GM04504 (cell line): ENCODE data around the gene ERGIC1.

ENCODE experiments used
- DNase-seq: peaks from one replicate; pipeline ENCODE4 v3.0.0-alpha.2; 2012; ENCODE audit warnings: low read depth

ERGIC1 gene

DNA sequence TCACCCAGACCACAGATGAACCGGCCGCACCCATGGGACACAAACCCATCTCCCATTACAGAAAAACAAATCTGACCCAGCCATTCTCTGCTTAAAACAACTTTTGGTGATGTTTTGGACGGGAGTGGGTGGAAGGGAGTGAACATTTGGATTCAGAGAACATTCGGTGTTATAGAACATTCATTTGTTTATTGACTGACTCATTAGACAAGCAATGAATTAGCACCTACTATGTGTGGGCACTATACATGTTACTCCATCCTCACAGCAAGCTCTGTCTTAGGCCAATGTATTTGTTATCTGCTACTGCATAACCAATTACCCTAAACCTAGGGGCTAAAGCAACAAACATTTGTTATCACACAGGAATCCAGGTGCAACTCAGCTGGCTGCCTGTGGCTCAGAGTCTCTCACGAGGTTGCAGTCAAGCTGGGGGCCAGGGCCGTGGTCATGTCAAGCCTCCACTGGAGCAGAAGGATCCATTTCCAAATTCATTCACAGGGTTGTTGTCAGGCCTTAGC, 5.1 kb upstream of the ERGIC1 start:
- no peak for DNase-seq

GRCh38 chr5:172830275-172830799, 3.7 kb upstream of the ERGIC1 start:
- no peak for DNase-seq

- DNase-seq = peak; percentile 67
These were observed 3.0 kb upstream of the ERGIC1 start for GRCh38 chr5:172830876-172831662.

GRCh38 chr5:172832383-172833315, 1.4 kb upstream of the ERGIC1 start:
- no peak for DNase-seq

GRCh38 chr5:172833372-172833685, 722 bp upstream of the ERGIC1 start:
- DNase-seq = no peak

DNA sequence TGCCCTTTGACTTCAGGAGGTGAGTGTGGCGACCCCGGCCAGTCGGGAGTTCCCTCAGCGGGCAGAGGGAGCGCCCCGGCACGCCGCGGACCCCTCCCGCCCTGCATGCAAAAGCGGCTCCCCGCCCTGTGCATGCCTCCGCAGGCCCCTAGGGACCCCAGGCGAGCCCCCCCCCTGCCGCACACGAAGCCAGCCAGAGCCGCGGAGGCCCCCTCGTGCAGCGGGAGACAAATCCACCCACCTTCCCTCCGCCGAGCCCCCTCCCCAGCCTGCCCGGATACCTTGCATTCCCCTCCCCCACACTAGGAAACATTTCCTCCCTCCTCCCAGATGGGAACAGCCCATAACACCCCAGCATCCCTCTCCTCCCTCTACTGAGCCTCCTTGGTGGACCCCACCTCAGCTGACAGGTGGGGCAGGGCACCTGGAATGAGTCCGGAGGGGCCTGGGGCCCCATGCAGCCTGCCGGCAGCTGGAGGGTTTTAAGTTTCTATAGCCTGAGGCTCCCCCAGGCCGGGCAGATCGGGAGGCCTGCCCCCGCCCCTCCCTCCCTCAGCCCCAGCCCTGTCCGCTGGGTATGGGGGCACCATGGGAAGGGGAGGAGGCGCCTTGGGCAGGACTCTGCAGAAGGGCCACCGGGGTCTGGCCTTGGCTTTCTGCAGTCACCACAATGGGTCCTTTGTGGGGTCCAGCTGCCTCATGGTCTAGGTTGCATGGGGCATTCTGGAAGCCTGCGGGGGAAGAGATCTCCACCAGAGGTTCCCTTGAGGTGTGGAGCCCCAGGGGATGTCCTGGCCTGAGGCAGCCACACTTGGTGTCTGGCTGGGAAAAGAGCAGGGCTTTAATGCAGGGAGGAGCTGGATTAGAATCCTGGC, 601 bp downstream of the ERGIC1 start:
- DNase-seq = no peak

- no peak for DNase-seq
These were observed 1.4 kb downstream of the ERGIC1 start for GRCh38 chr5:172835290-172835993.

DNA sequence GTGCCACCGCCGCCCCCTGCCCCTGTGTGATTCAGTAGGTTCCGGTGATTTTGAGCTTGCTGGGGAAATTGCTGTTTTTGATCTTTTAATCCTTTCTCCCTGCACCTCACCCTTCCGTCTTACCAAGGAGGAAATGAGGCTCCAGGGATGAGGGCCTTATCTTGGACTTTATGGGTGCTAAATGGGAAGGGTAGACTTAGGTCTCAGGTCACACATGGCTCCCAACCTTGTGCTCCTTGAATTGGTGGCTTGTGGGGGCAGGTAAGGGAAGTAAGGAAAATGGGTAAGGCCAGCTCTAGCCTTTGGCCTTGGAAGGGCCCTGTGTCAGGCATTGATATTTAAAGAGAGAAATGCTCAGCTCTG, 1.9 kb downstream of the ERGIC1 start:
- no peak for DNase-seq

DNA sequence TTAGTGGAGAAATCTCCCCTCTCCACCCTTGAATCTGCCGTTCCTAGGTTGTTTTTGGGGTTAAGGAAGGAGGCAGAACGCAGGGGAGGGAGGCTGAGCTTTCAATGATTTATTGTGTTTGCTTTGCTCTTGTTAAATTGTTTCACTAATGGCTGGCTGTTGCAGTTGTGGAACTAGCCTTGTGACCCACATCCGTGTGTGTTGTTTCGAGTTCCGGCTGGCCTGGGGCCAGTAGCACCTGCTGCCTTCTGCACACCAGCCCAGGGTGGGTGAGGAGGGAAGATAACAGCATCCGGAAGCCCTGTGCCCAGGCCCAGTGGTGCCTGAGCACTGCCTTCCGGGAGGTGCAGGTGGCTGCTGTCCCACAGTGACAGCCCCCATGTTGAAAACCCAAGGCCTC, 3.6 kb downstream of the ERGIC1 start:
- no peak for DNase-seq

DNA sequence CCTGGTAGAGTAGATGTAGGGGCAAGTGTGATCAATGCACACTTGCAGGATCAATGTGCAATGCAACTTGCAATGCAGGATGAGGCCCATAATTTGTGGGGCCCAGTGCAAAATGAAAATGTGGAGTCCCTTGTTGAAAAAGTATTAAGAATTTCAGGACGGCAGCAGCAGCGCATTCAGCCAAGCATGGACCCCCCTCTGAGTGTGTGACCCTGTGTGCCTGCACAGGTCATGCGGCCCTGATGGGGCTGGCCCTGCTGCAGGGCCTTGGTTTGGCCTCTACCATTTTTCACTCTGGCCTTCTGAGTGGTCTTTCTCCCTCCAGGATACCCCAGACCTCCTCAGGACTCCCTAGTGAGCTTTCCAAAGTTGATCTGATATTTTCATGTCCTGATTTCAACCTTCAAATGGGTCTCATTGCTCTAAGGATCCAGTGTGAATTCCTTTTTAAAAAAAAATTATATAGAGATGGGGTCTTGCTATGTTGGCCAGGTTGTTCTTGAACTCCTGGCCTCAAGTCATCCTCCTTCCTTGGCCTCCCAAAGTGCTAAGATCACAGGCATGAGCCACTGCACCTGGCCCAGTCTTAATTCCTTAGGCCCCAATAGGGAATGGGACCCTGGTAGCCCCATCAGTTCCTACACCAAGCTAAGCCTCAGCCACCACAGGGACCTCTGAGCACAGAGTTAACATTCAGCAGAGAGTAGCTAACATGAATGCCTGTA, 4.3 kb downstream of the ERGIC1 start:
- DNase-seq = no peak

DNA sequence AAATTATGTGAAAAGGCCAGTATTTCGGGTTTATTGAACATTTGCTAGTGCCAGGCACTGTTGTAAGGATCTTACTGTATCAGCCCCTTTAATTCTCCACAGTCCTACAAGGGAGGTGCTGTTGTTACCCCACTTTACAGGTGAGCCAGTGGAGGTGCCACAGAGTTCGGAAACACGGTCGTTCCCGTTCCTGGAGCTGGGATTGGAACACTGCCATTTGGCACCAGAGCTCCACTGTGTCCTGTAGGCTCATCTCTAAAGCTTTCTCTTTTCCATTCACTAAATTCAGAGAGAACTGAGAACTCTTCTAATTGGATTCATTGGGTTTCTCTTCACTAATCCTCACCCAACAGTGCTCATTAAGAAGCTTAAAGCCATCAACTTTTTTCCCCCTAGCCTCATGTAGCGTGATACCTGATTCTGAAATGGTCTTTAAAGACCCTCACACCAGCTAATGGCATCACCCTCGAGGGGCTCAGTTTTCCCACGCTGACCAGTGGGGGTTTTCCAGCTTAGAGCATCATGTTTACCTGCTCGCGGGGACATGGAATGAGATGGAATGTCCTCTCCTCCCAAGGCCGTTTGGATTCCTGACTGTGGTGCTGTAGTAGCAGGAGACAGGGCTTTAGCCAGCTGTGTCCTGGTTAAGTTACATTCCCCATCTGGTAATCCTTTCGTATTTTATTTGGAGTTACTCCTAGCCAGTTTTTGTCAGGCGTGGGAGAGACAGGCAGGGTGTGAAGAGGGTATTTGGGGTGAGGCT, 5.8 kb downstream of the ERGIC1 start:
- DNase-seq = no peak

- DNase-seq = no peak
These were observed 6.5 kb downstream of the ERGIC1 start for GRCh38 chr5:172840432-172841154.

- no peak for DNase-seq
These were observed 7.2 kb downstream of the ERGIC1 start for GRCh38 chr5:172841256-172841655.

DNA sequence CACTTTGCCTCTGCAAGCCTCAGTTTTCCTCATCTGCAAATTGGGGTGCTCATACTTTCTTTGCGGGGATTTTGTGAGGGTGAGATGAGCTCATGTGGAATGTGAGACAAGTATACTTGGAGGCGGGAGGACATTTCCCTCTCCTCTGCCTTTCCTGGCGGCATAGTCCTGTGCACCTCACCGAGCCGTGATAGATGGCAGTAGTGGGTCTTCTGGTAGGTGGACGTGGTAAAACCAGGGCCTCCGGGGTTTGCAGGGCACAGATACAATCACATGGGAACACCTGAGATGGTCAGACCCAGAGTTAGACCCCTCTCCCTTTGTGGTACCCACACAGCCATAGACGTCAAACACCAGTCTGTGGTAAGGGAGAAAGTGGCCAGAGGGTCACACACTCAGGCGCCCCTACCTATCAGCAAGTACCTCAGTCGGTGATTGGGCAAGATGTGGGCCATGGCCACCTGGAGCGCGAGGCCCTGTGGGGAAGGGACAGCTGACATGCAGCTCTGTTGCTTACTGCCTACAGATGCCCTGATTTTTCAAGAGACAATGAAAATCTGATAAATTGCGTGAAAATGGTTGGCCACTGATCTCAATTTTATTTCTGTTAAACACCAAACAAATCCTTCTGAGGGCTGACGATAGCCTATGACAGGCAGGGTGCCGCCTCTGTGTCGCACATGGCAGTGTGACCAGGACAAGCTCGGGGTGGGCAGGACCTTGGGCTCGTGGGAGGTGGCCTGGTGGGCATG, 9.9 kb downstream of the ERGIC1 start:
- DNase-seq = no peak

- no peak for DNase-seq
These were observed 10.5 kb downstream of the ERGIC1 start for GRCh38 chr5:172844577-172844838.

GRCh38 chr5:172845154-172845553, 11.1 kb downstream of the ERGIC1 start:
- DNase-seq = no peak

- no peak for DNase-seq
These were observed 11.5 kb downstream of the ERGIC1 start for GRCh38 chr5:172845576-172845975.

GRCh38 chr5:172846249-172846648, 12.2 kb downstream of the ERGIC1 start:
- no peak for DNase-seq

- no peak for DNase-seq
These were observed 12.6 kb downstream of the ERGIC1 start for GRCh38 chr5:172846677-172847076.
